Right hindlimb (tissue), 1 donor: ENCODE measurements around the gene BRWD1.

Experiments
- DNase-seq: peaks from one replicate; pipeline ENCODE4 v3.0.0-alpha.2; 2018

The BRWD1 gene

DNA sequence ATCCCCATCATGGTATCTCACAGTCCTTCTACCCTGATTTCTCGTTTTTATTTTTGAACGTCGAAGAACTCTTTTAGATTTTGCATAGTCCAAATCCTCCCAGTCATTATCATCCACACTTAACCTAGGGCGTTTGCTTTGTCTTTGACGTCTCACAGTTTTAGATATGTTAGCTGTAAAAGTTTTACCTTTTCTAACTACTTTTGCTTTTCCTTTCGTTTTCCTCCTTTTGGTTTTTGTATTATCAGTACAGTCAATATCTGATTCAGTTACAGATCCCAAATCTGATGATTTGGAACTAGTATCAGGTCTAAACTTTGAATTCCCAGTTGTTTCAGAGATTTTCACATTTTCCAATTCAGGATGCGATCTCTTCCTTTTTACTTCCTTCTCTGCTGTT lies 117.1 kb downstream of the BRWD1 start:
- DNase-seq: no peak

DNA sequence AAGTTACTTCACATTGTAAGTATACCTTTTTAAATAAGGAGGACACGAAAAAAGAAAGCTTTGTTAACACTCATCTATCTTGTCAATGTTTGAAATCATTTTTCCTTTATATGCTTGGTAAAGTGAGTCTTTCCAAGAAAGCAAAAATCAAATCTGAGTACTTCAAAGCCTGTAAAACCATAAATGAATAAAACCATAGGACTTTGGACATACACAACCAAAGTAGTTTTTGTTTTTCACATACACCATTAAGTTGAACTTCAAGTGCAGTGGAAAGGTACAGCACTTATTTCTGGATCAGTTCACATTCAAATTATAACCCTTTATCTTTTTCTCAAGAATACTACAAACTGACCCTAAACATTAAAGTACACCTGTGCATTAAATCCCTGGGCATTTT lies 120.1 kb downstream of the BRWD1 start:
- DNase-seq: no peak

DNA sequence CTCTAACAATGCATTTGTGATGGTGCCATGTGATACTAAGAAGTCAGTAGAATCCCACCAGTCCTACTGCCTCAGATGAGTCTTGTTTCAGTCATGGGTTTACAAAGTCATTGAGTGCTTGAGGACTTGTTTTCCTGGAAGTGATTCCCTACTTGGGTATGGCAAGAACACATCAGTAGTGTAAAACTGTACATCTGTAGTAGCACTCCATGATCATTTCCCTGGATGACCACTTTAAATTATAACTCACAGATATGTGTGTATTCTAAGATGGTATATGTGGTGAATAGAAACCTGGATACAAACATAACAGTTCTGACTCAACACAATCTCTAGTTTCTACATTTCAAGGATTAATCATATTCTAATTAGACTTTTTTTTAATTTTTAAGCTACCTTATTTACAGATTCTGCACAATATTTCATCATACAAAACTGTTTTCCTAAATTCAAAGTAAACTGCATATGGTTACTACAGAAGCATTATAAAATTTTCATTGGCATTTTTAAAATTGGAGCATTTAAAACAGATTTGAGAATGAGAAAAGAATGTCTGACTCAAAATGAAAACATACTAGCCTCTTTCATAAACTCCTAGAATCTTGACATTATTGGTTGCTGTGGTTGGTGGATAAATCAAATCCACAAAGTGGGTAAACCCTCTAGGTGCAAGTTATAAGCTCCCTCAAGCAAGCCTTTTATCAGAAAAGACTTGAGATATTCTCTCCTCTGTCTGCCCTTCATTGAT lies 123.4 kb downstream of the BRWD1 start:
- DNase-seq: no peak

DNA sequence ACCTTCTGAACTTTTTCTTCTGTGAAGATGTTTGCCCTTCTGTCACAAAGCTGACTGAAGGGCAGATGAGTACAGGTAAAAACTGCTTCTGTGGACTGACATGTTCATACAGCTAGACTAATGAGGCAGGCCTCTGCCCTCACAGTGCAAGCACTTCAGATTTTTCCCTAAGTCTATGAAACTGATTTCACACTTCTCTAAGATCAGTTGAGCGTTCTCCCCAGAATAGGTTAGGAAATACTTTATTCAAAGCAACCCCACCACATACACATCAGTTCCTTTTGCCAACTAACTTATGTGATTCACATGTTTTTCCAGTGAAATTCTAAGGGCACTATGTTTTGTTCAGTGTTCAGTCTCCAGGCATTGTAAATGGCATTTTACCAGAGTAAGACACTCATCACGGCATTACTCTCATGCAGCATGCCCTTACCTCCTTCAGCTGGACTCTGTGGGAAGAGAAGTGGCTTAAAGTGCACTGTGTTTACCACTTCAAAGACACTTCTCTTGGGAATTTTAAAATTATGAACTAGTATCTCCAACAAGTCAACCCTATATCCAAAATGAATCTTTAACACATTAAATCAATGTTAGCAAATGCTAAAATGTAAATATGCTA lies 124.8 kb downstream of the BRWD1 start:
- DNase-seq: no peak

DNA sequence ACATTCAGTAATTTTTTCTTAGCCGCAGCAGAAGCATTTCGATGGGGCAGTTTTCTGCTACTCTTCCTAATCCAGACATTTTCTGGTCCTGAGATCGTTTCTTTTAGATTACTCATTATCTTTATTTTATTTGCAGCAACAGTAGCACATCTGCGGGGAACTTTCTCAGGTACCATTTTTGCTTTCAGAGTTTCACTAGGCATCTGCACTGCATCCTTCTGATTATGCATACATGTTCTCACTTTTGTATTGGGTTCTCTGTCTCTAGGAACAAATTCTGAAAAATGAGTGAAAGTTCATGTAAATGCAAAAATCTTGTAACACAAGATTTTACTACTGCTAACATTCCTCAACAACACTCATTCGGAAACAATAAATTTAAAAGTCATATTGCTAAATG lies 126.3 kb downstream of the BRWD1 start:
- no peak for DNase-seq

DNA sequence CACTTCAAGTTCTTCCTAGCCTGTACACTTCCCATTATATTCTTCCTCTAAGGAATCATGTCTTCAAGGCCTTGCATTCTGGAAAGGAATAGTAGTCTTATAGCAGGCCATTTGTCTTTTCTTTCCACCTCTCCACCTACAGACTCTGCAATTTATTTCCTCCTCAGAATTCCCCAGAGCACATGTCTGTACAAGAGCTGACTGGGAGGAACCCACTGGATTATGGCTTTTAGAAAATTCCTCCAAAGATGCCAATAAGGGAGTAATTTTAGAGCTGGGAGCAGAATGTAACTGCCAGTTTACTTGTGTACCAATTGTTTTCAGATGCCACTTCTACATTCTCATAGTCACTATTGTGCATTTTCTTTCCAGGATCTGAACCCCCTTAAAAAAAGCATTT lies 126.8 kb downstream of the BRWD1 start:
- no peak for DNase-seq

DNA sequence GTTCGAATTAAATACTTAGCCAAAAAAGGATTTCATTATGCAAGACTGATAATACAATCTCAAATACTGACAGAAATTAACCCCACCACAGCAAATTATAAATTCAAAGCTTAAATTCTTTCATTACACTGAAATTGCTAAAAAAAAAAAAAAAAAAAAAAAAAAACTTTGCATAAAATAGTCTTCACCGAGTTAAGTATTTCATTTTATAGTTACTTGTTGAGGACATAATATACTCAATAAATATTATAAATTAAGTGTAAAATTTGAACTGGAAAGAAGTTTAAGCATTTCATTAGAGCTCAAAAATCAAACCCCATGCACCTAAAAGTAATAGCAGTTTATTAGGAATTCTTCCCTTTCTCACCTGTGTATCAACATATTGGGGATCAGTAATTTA lies 128.3 kb downstream of the BRWD1 start:
- no peak for DNase-seq

DNA sequence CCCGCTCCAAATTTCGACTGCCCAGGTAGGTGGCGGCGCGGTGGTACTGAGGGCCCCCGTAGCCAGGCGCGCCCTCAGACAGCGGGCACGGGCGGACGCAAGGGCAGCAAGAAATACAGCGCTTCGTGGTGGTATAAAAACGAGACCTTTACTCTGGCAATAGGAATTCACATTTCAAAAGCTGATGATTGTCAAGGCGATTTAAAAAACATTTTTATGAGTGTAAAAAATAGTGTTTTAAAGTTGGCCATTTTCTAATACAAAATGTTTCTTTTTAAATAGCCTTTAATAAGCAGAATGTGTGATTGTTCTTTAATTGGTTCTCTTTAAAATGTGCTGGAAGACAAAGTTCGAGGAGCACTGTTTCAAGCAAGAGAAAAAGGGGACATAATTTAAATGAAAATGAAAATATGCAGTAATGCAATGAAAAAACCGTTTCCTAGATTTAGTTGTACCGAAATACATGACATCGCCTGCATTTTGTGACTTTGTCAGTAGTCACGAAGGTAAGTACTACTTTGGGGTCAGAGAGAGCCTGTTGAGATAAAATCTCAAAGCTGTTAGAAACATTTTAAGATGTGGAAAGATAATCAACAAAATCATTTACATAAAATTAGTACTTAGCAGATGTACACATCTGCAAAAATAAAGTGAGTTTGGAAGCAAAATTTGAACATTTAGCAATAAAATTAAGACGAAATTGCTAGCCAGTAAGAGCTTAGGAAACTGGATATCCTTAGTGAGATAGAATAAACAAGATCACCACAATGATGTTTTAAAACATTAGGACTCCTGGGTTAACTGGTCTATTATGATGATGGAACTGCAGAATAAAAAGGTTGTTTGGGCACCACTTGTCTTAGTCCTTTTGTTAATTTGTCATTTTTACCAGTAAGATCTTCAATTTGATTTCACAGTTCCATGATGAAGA lies 129.1 kb downstream of the BRWD1 start:
- DNase-seq: no peak

DNA sequence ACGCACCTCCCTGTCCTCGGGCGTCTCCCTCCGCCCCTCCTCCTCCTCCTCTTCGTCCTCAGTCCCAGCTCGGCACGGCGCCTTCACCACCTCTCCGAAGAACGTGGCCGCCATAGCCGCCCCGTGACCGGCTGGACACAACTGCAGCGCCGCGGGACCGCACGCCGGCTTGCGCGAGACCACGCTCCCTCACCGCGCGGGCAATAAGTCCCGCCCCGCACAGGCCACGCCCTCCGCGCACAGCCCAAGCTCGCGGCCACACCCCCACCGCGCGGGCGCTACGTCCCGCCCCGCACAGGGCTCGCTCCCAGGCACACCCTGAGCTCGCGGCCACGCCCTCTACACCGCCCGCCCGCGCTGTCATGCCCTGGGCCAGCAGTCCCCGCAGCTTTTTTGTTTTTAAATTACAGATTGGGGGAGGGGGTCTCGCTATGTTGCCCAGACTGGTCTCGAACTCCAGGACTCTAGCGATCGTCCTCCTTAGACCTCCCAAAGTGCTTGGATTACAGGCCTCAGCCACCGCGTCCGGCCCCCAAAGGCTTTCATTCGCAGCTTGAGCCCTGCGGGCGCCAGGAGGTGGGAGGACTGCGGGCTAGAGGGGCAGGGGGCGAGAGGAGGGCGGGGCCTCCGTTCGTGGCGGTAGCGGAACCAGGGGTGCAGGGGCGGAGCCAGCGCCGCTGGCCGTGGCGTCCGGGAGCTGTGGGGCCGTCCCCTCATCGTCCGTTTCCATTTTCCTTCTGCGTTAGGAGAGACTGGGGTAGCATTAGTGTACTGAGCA lies 130.0 kb downstream of the BRWD1 start, which contains the start of gene PSMG1:
PSMG1 (minus strand) TSS at position 180 of the 778 bp plus-strand sequence; CDS start at position 114, 66 bp downstream.
- peak; percentile 95 for DNase-seq

DNA sequence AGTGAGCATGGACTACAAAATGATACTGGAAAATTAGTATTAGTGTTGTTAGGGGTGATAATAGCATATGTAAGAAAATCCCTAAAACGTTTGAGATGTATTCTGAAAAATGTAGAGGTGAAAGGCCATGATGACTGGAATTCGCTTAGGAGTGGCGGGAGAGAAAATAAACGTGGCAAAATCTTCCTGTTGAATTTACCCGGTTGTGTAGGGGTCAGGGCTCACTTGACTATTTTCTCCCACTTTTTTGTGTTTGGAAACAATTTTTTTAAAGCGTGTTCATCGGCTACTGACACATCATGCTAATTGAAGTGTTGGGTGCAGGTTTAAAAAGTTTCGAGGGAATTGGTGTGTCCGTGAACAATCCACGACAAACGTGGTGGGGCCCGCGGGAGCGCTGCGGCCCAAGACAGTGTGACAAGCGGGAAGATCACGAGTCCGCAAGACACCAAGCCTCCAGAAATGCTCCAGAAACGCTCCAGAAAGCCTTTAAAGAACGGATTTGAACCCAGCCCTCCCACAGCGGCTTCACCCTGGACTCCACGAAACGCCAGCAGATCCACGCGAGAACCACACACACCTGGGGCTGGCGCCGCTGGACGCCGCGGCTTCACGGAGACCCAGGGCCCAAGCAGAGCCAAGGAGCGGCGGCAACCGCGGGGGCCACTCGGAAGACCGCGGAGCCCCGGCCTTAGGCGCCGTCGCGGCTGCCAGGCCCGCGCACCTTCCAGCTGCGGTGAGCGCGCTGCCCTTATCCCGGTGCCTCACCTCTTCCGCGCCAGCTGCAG lies 130.8 kb downstream of the BRWD1 start:
- DNase-seq: no peak

DNA sequence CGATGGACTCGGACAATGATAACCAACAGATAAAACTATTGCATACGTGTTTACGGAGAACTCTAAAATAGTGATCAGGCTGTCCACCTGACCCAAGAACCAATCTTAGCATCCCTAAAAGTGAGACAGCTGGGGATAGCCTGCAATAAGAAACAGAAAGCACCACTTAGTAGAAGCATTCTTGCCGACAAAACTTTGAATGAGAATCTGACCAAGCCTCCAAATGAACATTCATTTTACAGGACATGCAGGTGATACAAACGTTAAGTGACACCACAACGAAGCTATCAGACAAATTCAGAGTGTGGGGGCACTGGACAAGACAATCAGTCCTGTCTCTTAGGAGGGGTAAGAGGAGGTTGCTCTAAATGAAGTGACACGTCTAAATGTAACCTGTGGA lies 131.4 kb downstream of the BRWD1 start:
- no peak for DNase-seq

DNA sequence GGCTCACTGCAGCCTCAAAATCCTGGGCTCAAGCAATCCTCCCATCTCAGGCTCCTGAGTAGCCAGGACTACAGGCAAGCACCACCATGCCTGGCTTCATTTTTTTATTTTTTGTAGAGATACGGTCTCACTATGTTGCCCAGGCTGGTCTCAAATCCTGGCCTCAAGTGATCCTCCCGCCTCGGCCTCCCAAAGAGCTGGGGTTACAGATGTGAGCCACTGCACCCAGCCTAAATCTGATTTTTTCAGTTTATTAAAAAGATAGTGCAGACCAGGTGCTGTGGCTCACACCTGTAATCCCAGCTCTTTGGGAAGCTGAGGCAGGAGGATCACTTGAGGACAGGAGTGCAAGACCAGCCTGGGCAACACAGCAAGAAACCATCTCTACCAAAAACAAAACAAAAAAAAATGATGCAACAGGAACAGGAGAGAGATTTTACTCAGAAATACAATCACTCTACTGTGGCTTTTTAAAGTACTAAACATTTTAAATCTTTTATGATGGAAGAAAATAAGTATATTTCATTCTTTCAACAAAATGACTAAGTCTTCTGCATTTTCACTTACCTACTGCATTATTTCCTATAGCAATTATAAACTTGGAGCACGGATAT lies 132.1 kb downstream of the BRWD1 start:
- no peak for DNase-seq

DNA sequence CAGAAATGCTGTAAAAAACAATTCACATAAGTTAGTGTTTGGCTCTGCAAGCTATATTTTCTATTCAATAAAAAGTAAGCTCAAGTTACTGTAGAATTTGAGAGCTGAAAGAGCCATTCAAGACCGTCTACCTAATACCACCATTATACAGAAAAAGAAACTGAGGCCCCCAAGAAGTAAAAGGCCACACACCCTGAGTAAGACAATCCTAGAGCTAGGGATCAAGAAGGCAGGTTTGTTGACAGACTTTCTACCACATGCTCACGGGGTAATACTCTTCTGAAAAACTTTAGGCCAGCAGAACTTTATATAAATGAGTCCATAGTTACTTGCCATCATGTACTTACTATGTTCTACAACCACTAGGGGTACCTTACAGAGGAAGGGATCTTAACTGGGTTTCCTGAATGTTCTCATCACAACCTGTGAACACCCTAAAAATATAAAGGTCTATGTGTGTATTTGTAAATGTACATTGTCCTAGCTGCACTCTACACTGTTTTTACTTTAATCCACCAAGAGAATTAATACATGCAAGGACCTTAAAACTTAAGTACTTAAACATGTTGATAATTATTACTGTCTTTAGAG lies 132.9 kb downstream of the BRWD1 start:
- DNase-seq: no peak

DNA sequence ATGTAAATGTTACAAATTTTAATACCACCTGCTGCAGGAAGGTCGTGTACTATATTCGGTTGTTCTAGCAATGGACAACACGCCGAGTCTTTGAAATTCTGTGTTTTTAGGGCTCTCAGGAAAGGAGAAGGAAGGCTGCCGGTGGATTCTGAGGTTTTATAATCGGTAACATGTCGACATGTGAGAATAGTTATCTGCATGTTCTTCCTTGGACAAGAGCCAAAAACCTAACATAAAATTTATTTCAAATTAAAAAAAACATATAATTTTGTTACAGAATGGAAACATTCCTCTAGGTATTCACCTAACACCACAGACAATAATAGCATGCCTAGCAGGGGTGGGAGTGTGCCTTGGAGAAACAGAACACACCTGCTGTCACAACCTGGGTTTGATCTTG lies 135.0 kb downstream of the BRWD1 start:
- no peak for DNase-seq

DNA sequence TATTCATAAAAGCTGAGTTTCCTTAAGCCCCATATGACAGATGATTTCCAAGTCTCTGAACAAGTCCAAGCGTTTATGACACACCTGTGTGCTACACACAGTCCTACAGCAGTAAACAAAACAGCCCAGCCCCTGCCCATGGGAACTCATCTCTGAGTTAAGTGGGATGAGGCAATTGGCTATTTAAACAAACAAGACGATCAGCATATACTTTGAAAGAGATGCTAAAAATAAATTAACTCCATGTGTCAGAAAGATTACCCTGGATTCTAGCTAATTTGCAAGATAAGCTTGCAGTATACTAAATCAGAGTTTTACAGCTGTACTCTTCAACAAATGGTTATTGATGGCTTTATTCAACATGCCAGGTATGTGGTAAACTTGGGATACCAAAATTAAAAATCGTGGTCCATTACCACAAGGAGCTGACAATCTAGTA lies 137.1 kb downstream of the BRWD1 start:
- no peak for DNase-seq

DNA sequence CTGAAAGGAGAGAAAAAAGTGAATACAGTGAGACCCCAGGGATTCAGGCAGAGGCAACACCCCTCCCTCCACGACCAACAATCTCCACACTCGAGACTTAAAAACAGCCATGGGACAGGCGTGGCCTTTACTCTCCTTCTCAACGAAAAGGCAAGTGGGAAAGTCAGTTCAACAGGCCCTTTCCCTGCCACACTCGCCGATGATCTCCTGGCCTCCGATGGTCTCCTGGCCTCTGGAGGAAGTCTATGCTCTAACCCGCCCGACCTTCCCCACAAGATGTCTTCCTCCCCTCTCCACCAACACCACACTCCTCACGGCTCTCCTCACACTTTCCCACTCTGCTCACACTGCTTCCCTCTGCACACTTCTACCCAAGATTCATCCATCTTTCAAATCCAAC lies 137.8 kb downstream of the BRWD1 start:
- DNase-seq: no peak

DNA sequence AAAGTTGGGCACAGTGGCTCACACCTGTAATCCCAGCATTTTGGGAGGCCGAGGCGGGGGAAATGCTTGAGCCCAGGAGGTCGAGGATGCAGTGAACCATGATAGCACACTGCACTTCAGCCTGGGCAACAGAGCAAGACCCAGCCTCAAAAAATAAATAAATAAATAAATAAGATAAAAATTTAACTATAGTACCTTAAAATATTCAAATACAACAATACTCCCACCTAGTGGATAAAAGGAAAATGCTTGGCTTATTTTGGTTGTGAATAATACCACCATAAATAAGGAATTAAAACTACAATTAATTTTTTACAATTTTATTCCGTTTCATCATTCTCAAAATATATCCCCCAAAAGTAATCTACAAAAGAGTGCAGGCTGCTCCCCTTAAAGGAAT lies 138.3 kb downstream of the BRWD1 start:
- DNase-seq: no peak

DNA sequence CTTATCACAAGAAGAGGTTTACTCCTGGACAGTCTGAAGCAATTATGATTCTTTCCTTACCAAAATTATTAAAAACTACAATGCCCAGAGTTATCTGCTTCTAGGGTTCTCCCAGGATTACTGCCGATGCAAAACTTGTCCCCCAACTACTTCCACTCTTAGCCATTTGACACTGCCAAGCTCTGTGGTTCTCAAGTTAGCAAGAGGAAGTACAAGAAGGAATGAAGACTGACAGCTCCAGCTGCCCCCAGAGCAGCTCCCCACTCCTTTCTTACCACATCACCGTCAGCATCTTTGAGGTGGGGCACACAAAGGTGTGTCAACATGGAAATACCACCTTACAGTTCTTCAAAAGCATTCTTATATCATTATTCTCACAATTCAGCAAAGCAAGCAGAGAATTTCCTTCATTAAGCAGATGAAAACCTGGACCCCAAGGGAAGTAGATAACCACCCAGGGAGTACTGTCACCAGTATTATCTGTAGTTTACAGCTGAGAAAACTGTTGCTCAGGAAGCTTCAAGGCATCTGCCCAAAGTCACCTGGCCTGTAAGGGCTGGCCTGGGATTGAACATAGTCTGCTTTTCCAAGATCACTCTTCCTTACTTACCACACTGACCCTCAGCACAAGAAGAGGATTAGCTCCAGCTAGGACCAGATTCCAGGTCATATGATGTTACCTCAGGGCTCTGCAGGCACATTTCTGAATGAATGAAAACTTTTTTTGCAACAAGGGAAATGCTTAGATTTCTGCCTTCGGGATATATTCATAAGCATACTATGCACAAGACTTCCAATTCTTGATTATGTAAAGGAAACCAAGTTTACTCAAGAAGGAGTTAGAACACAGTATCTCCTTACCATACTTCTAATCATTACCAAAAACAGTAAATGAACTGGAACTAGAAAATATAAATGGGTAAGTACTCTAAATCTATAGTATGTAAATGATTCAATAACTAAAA lies 139.4 kb downstream of the BRWD1 start:
- DNase-seq: no peak

DNA sequence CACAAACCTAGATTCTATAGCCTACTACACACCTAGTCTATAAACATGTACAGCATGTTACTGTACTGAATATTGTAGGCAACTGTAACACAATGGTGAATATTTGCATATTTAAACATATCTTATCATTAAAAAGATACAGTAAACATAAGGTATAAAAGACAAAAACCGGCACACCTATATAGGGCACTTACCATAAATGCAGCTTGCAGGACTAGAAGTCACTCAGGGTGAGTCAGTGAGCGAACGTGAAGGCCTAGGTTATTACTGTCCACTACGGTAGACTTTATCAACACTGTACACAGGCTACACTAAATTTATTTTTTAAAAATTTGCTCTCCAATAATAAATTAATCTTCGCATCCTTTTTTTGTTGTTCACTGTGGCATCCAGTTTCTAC lies 143.5 kb downstream of the BRWD1 start:
- no peak for DNase-seq

DNA sequence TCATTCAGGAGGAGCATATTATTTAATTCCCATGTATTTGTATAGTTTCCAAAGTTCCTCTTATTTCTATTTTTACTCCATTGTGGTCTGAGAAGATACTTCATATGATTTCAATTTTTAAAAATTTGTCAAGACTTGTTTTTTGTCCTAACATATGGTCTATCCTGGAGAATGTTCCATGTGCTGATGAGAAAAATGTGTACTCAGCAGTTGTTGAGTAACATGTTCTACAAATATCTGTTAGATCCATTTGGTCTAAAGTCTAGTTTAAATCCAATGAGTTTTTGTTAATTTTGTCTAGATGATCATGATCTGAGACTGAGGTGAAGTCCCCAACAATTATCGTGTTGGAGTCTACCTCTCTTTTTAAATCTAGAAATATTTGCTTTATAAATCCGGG lies 144.6 kb downstream of the BRWD1 start:
- DNase-seq: no peak
